ENCODE measurements around the gene GRP. TPM values are rescaled to one million over a fixed set of nuclear protein-coding genes. Genes with fewer than 3 reads are reported as not detected.
"Not testable (repeated sequence)": the region's sequence is repeated elsewhere in the genome, so short reads cannot be mapped to it uniquely, and the experiment has no call there.

GRP gene
- total RNA-seq, 1 donor from 2014 or later, result not detected

DNA sequence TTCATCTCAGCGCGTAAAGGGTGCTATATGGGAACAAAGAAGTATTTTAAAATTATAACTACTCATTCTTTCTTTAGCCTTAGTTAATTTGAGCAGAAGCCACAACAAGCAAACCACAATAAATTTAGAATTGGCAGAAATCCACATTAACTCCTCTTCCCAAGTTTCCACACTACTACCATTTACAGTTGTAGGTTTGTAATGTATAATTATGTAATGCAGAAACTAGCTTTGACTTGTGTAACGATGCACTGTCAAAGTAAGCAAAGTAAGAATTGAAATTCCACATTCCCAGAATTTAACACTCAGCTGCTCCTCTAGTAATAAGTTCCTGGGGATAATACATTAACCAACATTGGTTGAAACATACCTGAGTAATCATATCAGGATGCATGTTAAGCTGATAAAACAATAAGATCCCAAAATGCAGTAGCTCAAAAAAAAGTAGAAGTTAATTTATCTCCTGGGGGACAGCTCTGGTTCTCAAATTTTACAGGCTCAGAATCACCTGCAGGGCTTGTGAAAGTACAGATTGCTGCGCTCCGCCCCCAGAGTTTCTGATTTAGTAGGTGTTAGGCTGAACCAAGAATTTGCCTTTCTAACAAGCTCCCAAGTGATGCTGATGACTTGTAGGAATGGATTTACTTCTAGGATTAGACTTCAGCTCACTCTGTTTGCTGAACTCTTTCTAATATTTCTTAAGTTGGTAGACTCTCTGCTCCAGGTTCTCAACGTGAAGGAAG is 9.9 kb downstream of the GRP start:
- DNase-seq, result no peak

DNA sequence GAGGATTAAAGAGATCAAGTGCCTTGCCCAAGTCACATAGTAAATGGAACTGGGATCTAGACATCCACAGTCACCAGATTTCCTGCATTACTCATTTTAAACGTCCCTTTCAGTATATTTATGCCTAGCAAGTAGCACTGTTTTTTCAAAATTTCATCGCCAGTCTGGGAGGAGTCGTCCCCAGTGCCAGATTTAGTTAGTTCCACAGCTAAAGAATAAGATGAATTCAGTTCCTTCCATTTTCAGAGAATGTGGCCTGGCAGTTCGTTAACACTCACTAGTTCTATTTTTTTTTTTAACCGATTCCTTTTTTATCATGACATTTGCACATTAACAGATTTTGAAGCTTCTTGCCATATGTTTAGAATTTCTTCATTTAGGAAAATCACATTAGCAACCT is 11.2 kb downstream of the GRP start:
- no peak for DNase-seq

DNA sequence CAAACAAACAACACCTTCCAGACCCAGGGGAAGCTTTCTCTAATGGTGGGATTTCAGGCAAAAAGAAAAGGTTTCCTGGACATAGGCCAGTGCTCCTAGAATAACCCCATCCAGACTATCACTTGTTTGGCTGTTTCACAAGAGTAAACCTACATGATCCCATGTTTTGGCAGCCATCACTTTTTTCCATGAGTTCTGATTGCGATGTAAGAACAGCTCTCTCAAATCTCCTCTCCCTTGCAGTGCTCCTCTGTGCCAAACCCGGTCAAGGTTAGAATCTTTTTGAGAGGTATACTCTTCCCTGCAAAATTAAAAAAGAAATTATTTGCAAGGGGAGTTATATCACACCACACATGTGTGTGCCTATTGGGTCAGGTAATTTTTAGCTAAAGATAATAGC is 11.9 kb downstream of the GRP start:
- DNase-seq, result no peak

DNA sequence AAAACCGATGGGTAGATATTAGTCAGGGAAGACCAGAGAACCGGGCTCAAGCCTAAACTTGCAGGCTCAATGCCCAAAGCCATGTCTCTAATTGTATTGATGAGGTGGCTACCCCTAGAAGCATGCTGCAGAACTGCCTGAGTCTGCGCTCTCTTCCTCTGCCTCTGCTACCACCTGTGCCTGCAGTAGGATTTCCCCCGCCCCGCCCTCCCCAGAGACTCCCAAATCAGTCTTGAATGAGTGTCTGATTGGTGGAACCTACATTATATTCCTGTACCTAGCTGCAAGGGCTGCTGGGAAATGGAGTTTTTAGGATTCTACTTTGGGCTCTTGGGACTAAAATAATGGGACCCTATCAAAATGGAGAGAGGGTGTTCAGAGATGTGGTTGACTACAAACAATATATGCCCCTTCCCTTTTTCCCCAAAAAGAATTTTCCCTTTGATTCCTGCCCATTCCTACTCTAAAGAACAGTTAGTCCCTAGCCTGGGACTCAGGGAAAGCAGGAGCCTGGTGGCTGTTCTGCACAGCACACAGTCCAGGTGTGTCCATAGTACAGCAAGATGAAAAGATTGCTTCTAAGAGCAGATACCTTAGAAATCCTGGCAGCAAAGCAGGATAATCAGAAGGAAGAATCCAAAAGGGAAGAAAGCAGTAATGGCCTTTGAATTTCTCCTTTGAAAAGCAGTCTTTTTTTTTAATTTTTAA is 12.5 kb downstream of the GRP start:
- DNase-seq, result no peak

DNA sequence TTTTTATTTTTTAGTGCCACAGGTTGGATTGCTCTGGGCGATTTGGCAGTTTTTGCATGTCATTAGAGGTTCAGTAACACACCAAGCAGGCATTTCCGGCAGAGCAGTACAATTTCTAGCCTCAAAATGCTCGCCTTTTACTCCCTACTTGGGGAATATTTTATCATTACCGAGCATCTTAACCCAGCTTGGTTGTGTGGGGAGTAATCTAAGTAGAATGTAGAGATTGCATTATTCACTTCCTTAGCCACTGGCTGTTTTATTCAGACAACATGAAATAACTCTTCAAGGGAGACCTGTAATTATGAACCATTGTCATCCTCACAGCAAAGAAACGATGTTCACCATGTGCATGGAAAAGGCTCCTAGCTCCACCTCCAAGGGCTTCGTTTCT is 13.1 kb downstream of the GRP start:
- no peak for DNase-seq

DNA sequence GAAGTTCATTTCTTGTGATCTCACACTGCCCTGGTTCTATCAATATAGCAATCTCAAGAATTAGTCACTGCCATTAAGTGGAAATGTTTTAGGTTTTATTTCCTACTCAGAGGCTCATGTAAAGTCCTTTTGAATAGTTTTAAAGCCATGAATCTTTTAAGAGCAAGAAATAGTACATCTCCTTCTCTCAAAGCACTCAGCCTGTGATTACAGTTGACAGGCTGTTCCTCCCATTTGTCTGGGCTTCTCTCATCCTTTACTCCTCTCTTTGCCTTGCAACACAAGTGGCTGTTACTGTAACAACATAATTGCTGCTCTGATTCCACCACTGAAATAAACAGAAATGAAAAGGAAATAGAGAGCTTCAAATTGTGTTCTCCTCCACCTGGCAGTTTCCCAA is 18.4 kb downstream of the GRP start:
- DNase-seq, result no peak

DNA sequence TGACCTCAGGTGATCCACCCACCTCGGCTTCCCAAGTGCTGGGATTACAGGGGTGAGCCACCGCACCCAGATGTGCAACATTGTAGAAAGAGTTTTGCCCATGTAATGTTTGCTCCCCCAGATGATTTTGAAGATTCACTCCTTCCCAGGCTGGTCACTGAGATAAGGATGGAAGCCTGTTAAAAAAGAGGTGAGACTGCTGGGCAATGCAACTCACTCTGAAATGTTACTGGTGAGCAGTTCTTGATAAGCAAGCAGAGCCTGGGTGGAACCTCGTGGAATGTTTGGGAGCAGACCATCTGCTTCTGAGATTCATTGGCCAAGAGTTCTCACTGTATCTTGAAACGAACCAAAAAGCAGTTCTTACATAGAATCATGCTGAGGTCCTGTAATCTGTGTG is 19.7 kb downstream of the GRP start:
- DNase-seq, result no peak

DNA sequence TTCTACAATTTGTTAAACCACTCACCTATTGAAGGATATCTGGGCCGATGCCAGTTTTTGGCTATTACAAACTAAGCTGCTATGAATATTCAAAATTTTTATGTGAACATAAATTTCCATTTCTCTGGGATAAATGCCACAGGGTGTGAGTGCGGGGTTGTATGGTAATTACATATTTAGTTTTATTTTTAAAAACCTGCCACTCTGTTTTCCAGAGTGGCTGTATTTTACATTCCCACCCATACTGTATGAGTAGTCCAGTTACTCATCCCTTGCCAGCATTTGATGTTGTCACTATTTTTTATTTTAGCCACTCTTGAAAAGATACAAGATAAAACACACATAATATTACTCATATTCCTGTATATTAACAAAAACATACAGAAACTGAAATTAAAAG is 22.9 kb downstream of the GRP start:
- no peak for DNase-seq

DNA sequence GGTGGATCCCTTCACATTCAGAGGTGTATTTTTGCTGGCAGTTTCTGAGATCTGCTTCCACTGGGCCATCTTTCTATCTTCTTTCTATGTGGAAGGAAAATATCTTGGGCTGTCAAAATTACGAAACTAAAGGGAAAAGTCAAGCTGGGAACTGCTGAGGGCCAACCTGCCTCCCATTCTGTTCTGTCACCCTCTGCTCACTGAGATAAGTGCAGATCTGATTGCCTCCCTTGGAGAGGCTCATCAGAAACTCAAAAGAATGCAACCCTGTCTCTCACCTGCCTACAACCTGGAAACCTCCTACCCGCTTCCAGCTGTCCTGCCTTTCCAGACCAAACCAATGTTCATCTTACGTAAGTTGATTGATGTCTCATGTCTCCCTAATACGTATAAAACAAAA is 26.8 kb downstream of the GRP start:
- DNase-seq, result no peak

DNA sequence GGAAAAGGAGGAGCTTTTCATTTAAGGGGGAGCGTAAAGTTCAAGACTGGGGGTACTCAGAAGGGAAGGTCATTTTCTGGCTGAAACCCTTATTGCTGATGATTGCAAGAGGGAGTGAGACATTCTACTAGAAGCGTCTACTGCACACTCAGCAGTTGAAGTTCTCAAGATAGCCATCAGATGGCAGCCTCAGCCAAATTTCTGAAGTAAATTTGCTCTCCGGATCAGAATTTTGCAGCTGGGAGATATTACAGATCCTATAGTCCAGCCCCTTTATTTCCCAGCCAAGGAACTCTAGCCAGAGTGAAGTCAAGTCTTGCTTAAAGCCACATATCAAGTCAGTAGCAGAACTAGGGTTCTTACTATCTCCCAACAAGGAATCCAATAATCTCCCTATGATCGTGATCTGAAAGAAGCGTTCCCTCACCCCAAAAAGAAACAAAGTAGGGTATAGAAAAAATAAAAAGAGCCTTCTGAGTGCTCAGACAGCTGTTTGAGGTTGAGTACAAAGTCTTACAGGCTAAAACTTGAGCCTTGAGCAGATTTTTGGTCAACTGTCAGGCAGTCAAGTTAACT is 29.3 kb downstream of the GRP start:
- DNase-seq, result peak; percentile 79

DNA sequence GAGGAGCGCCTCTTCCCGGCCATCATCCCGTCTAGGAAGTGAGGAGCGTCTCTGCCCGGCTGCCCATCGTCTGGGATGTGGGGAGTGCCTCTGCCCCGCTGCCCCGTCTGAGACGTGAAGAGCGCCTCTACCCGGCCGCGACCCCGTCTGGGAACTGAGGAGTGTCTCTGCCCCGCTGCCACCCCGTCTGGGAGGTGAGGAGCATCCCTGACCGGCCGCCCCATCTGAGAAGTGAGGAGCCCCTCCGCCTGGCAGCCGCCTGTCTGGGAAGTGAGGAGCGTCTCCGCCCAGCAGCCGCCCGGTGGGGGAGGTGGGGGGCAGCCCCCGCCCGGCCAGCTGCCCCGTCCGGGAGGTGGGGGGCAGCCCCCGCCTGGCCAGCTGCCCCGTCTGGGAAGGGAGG is 35.5 kb downstream of the GRP start:
- DNase-seq, result not testable (repeated sequence)

DNA sequence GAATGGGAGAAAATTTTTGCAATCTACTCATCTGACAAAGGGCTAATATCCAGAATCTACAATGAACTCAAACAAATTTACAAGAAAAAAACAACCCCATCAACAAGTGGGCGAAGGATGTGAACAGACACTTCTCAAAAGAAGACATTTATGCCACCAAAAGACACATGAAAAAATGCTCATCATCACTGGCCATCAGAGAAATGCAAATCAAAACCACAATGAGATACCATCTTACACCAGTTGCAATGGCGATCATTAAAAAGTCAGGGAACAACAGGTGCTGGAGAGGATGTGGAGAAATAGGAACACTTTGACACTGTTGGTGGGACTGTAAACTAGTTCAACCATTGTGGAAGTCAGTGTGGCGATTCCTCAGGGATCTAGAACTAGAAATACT is 41.9 kb downstream of the GRP start:
- not testable (repeated sequence) for DNase-seq

DNA sequence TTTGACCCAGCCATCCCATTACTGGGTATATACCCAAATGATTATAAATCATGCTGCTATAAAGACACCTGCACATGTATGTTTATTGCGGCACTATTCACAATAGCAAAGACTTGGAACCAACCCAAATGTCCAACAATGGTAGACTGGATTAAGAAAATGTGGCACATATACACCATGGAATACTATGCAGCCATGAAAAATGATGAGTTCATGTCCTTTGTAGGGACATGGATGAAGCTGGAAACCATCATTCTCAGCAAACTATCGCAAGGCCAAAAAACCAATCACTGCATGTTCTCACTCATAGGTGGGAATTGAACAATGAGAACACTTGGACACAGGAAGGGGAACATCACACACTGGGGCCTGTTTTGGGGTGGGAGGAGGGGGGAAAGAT is 42.3 kb downstream of the GRP start:
- not testable (repeated sequence) for DNase-seq

DNA sequence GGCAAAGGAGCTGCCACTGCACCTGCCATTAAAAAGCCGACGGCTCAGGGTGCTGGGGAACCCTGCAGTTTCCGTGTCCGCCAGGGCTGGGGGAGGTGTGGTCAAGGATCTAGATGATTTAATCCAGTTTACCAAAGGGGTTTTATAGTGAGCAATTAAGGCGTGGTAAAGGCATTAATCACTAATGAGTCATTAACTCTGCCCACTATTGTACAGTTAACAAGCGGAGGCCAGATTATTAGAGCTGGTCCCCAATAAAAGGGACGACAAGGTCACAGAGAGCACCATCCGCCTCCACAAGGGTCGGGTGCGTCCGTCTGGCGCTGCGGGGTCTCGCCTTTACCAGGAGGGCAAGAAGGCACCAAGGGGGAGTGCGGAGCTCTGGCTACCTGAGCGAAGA is 43.7 kb downstream of the GRP start:
- no peak for DNase-seq

DNA sequence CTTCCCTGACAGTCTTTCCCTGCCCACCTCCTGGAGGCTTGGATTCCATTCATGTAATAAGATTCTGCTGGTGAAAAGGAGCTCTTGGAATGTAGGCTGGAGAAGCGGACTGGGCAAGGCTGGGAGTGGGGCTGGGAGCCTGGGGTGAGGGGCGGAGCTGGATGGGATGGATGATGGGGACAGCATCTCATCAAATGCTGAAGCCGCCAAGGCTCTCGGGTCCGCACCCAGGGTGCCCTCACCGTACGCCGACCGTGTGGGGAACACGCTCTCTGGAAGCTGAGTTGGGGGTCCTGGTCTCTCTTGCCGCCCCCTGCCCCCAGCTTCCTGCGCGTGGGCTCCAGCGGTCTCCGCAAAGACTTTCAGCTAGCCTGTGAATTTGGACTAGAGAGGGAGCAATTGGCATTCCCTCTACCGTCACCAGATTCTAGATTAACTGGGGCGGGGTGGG is 44.2 kb downstream of the GRP start:
- DNase-seq, result no peak

DNA sequence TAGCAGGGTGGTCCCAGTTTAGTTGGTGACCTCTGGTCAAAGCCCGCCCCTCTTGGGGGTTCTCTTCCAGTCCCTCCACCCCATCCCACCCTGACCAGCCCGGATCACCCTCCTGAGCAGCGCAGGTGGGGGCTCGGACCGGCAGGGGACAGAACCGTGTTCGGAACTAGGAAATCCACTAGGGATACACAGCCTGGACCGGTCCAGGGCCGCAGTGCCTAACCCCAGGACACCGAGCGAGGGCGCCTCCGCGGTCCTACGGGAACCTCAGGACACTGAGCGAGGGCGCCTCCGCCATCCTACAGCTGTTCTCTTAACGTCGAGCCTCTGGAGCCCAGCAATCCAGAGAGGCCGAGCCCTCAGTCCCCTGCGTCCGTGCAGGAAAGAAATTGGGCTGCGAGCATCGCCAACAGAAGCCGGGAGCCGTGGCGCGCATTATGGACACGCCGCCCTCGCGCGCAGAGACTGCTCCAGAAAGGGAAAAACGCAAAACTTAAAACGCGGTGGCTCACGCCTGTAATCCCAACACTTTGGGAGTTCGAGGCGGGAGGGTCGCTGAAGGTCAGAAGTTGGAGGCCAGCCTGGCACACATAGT is 44.8 kb downstream of the GRP start:
- no peak for DNase-seq

DNA sequence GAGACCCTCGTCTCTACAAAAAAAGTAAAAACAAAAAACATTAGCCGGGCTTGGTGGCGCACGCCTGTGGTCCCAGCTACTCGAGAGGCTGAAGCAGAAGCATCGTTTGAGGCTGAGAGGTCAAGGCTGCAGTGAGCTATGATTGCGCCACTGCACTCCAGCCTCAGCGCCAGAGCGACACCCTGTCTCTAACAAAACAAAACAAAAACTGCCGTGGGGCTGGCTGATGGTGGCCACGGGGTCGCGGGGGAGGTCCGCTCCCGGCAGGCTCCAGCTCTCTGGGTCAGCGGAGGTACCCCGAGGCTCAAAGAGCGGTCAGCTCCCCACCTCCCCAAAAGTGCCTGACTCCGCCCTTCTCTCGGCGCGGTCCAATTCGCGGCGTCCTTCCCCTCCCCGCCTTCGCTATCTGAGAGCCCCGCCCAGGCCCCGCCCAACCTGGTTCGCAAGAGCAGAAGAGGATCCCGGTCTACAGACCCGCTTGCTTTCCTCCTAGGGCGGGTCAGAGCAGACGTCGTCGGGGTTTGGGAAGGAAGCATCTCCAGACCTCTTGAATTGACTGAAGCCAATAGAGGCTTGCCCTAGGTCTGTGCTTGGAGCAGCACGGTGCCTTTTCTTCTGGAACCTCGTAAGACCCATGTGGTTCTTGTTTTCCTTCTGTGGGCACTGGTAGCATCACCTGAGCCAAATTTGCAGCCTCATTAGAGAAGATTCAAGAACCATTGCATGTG is 45.5 kb downstream of the GRP start:
- no peak for DNase-seq

DNA sequence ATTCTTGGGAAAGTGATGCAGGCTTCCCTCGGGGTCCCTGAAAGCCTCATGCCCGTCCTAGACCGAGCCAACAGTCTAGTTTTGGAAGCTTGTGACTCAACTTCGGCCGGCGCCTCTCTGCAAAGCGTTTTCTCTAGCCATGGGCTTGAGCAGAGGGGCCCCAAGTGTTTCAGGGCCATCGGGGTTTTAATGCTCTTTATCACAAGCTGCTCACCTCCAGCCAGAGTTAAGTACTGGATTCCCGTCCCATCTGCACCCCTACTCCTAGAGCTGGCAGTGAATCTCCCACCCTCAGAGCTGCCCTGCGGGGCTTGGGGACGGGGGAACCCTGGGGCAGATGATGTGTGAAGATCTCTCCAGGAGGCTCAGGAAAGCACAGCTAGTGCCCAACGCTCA is 46.0 kb downstream of the GRP start:
- DNase-seq, result no peak

DNA sequence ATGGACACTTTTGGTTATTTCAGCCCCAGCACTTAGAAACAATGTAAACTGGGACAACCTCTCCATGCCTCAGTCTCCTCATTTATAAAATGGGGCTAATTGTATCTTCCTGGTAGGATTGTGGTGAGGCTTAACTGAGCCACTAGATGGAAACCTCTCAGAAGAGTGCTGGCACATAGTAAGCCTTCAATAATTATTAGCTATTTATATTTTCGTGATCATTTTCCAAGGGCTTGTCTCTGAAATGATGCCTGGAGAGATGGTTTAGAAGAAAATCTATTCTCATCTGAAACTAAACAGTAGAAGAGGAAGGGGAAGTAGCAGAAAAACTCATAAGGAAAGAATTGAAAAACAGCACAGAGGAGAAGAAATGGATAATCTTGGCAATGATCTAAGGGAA is 46.5 kb downstream of the GRP start:
- no peak for DNase-seq

DNA sequence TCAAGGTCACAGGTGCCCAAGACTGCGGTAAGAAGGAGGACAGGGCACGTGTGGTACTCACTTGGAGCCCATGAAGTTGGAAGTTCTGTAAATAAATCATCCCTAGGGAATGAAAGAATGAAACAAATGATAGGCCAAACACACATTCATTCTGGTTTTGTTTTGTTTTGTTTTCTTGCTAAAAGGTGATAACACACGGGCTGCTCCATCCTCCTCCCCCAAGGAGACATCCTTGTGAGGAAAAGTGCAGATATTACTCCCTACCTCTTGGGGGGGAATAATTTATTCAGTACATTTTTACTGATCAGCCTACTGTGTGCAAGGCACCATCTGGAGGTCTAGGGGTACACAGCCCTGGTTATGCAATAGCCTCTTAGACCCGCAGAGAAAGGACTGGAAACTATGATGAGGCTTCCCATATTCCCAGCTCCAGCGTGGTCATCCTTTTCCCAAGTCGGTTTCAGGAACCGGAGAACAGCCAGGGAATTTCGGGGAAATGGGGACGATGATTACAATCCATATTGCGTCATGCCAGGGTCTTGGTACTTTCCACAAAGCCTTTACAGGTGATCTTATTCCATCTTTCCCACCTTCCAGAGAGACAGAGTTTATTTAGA is 47.0 kb downstream of the GRP start:
- DNase-seq, result no peak

DNA sequence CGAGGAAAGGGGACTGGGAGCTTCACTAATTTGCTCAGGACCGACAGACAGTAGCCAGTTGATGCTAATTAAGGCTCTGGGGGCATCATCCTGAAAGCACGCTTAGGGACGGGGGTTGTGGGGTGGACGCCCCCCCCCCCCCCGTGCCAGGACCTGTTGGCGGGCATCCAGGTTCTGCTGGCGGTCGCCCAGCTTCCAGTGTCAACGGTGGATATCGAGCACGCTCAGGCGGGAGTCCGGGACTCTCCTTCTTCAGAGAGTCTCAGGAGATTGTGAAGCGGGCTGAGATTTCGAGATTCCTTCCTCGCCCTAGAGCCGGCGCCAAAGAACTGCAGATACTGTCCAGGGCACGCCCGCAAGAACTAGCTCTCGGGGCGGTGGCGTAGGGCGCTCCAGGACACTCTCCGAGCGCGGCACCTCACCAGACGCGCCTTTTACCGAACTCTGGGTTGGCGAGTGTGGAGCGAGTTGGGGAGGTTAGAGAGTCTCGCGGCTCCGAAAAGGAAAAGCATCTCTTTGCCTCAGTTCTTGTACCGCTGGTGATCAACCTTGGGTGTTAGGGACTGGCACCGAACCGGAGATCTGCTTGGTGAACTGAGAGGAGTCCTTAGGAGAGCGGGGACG is 47.7 kb downstream of the GRP start:
- no peak for DNase-seq

DNA sequence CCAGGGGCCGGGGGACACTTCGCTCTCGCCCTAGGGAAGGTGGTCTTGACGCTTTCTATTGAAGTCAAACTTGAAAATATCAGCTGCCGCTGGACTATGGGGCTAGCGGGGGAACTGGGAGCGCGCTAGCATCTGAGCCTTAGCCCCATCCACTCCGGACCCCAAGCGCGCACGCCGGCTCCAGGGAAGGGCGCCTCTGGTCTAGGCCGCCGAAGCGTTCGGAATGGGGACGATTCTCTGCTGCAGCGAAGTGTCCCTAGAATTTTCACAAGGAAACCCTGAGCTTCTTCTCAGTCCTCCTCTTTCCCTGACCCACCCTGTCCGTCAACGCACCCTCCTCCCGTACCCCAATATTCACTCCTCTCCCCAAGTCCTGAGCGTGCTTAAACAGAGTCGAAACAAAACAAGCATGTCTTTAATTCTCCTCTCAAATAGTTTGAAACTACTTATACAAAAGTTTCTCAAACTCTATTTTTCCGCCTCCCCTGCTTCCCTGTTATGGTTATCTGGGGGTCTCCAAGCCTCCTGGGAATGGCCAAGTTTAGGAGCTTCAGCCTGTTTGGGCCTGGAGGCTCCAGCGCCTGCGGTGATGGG is 48.3 kb downstream of the GRP start:
- DNase-seq, result no peak
